Measurements from ENCODE around the gene HOXD3.

The HOXD3 gene

DNA sequence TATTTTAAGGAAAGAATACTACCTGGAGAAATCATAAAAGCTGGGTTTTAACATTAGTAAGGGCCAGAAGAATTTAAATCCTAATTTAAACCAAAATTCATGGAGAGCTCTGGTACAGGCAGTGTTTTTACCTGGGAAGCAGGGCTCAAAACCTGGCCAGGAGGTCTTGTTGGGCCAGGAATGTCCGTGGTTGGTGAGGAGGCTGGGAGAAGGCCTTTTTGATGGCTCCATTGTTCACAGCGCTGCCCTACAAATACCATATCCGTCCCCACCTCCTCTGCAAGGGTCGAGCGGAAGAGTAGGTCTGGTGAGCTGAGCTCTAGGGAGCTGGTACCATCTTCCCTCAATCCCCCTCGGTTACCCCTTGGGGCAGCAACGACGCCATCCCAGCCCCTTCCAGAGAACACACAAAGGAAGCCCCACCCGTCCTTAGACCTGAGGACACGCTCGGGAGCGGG lies 20.5 kb downstream of the HOXD3 start:
- DNase-seq (ENCODE audit: low spot score) = no peak

DNA sequence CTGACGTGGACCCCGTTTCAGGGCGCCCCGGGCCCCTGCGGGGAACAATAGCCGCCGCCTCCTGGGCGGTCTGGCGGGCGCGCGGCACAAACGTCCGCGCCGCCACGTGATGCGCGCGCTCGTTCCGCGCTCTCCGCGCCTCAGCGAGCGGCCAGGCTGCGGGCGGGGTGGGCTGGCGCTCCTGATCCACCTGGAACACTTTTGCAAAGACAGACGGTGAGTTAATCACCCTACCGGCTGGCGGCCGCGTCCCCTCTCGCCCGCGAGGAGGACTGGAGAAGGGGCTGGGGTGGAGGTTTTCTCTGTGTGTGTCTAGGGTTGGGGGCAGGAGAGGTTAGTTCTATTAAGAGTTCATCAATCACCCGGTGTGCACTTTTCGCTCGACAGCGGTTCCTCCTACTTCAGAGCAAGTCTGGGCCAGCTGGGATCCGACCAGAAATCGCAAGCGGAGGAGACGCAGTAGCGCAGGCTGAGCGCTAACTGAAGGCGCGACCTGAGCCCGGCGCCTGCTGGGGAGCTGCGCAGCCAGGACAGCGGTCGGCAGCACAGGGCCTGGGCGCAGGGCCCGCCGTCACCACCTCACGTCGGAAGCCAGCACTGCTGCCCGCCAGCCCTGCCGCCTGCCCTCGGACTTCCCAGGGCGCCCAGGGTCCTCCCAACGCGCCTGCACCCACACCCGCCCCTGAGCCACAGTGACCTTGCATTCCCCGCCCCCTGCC lies 21.1 kb downstream of the HOXD3 start:
- DNase-seq (ENCODE audit: low spot score) = no peak

DNA sequence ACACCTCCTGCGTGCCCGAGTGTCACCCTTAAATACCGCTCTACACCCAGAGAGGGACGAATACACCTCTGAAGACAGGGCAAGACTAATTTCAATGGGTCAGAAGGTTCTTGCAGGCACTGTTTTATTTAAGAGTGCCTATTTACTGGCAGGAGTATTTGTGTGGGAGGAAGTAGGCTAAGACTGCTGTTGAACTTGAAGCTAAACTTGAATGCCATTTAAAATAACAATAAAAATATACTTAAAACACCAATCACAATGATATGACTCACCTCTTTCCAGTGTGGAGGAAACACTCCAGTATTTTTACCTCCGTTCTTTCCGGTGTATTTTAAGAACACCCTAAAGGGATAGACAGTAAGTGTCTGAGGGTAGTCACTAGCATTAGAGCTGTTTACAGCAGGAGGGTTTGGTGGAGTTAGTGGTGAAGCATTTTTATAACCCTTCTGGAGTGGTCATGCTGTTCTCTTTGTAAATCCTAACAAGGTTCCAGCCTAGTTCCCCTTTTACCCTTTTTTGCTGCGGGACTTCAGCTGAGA lies 21.7 kb downstream of the HOXD3 start:
- DNase-seq (ENCODE audit: low spot score) = no peak

DNA sequence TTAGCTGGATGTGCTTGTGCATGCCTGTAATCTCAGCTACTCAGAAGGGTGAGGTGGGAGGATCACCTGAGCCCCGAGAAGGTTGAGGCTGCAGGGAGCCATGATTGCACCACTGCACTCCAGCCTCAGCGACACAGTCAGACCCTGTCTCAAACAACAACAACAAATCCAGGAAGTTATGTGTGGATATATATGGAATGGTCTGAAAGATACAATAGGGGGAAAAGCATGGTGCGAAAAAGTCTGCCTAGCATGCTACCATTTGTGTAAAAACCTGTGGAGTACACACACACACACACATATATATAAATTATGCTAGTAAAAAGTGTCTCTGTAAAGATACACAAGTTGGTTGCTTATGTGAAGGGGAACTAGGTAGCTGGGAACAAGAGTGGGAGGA lies 24.4 kb downstream of the HOXD3 start:
- DNase-seq (ENCODE audit: low spot score) = no peak

DNA sequence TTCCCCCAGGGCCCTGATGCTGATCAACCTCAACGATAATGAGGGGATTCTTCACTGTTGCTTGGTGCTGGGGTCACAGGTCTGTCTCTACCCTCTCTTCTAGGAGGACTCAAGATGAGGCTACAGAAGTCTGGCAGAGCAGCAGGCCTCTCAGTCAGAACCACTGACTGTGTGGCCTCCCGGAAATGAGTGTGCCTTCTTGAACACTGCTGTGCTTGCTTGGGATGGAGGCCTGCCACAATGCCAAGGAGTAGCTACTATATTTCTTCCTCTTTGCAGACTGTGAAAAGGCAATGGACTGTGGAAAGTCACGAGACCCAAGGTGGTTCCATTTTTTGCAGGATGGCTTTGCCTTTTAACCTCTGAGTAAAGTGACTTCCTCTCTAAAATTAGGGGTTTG lies 25.6 kb downstream of the HOXD3 start:
- DNase-seq (ENCODE audit: low spot score) = no peak

DNA sequence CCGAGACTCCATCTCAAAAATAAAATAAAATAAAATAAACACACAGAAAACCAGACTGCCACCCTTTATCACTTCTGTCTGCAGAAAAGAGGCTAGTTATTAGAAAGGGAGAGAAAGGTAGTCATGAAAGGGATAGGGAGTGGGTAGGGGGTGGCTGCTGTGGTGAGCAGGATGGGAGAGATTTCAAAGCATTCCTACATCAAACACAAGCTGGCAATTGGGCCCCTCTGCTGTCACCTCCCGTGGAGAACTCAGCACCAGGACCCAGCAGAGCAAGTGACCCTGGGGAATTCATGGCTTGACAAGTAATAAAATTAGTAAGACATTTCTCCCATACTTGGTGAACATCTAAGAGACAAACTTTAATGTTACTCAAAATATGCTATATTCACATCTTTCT lies 27.6 kb downstream of the HOXD3 start:
- no peak for DNase-seq (ENCODE audit: low spot score)

DNA sequence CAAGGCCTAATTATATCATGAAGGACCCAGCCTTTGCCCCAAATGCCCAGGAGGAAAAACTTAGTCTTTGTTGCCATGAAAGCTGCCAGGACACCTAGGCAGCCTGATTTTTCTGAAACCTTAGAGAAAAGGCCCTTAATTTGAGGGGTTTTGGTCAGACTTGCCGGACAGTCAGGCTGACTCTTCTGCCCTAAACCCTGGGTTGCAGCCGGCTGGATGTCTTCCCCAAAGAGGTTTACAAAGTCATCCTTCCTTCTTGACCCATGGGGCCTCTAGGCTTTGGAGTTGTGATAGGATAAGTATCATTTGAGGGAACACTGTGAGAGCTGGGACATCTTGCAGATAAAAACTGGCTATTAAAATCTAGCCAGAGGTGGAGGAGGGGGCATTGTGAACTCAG lies 28.9 kb downstream of the HOXD3 start:
- no peak for DNase-seq (ENCODE audit: low spot score)

DNA sequence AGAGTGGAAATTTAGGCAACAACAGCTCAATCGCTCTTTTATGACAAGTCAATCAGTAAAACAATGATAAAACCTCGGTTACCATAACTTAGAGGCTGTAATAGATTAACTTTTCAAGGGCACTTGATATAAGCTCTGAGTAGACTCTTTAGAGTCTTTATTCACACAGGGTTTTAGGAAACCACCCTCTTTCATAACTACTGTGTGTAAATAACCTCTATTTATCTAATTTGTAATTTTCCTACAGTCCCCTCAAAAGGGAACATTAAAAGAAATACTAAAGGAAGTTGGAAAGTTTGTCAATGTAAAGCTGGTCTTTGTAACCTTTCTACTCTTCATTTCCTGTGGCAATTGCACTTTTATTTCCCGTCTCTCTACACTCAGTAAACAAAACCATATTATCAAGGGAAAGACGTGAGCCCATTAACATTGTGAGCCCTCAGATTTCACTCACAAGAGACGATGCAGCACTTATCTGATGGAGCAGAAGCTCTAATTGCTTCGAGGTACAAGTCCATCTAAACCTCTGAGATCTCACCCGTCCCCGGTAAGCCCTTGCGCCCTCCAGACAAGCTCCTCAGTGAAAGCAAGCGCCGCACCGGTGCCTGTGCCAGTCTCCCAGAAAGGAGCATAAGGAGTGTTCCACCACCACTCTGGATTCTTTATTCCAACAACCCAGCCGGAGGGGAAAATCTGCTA lies 30.2 kb downstream of the HOXD3 start:
- DNase-seq (ENCODE audit: low spot score) = no peak

DNA sequence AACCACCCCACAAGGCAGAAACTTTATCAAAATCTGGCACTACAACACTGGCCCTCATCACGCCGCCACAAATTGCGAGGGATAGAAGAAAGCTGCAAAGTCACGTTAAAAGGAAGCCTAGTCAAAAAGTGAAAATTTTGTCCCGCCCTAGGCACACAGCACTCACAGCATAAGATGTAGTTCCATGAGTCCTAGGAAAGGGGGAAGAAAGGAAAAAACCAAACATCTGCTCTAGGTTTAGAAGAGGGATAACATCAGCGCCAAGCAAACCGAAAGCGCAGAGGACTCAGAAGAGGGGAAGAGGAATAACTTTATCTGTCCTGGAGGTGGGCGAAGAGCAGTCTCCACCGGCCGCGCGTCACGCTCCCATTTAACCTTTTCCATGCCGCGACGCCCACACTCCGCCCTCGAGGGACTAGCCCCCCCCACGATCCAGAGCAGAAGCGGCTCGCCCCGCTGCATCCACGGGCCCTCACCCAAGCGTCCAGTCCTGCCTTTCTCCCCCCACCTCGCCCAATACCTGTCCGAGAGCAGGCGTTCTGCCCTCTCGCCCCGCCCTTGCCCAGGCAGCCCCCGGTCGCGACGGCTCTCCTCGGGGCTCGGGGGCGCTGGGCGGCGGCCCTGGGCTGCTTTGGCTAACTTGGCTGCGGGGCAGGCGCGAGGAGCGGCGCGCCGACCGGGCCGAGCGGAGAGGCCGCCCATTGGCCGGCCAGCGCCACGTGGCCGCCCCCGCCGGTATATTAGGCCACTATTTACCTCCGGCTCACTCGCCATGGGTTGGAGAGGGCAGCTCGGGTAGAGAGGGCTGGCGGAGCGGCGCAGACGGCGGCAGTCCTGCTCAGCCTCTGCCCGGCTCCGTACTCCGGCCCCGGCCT lies 31.0 kb downstream of the HOXD3 start, which contains the start of gene HOXD1:
HOXD1 (plus strand) TSS at position 770 of the 875 bp plus-strand sequence. CDS start 134 bp downstream, outside the sequence.
- DNase-seq (ENCODE audit: low spot score) = no peak

DNA sequence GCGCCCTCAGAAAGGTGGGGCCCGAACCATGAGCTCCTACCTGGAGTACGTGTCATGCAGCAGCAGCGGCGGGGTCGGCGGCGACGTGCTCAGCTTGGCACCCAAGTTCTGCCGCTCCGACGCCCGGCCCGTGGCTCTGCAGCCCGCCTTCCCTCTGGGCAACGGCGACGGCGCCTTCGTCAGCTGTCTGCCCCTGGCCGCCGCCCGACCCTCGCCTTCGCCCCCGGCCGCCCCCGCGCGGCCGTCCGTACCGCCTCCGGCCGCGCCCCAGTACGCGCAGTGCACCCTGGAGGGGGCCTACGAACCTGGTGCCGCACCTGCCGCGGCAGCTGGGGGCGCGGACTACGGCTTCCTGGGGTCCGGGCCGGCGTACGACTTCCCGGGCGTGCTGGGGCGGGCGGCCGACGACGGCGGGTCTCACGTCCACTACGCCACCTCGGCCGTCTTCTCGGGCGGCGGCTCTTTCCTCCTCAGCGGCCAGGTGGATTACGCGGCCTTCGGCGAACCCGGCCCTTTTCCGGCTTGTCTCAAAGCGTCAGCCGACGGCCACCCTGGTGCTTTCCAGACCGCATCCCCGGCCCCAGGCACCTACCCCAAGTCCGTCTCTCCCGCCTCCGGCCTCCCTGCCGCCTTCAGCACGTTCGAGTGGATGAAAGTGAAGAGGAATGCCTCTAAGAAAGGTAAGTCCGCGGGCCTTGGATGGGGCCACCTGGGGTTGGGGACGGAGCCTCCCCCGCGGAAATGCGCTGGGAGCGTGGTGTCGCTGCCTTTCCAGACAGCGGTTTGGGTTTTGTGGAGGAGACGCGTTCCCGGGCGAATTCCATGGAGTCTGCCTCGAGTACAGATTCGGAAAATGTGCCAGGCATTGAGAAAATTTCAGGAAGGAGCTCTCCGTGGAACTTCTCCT lies 31.9 kb downstream of the HOXD3 start:
- no peak for DNase-seq (ENCODE audit: low spot score)

DNA sequence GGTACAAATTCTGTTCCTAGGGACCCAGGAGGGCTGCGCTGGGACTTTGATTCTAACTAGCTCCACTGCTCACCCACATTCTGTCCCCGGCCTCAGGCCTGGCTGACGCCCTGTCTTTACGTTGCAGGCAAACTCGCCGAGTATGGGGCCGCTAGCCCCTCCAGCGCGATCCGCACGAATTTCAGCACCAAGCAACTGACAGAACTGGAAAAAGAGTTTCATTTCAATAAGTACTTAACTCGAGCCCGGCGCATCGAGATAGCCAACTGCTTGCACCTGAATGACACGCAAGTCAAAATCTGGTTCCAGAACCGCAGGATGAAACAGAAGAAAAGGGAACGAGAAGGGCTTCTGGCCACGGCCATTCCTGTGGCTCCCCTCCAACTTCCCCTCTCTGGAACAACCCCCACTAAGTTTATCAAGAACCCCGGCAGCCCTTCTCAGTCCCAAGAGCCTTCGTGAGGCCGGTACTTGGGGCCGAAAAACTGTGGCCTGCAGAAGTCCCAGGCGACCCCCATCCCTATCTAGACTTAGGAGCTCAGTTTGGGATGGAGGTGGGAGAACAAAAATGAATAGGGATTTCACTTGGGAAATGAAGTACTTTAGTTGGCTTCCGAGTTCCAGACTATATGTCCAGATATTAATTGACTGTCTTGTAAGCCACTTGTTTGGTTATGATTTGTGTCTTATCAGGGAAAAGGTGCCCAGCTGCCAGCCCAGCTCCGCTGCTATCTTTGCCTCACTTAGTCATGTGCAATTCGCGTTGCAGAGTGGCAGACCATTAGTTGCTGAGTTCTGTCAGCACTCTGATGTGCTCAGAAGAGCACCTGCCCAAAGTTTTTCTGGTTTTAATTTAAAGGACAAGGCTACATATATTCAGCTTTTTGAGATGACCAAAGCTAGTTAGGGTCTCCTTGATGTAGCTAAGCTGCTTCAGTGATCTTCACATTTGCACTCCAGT lies 32.9 kb downstream of the HOXD3 start:
- no peak for DNase-seq (ENCODE audit: low spot score)

DNA sequence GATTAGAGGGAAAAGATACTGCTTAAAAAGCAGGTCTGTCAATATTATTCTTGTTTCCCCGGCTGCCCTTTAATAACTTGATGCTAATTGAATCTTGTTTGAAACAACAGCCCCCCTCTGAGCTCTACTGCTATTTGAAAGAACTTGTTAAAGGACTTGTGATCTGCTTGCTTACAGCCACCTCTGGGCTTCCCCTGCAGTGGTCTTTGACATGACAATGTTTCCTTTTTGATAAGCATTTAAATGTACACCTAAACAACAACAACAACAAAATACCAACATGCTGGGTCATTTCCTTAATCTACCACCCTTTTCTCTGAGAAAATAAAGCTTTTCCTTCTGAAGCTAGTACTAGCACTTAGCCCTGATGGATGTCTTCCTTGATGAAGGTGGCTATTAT lies 35.2 kb downstream of the HOXD3 start:
- DNase-seq (ENCODE audit: low spot score) = no peak

DNA sequence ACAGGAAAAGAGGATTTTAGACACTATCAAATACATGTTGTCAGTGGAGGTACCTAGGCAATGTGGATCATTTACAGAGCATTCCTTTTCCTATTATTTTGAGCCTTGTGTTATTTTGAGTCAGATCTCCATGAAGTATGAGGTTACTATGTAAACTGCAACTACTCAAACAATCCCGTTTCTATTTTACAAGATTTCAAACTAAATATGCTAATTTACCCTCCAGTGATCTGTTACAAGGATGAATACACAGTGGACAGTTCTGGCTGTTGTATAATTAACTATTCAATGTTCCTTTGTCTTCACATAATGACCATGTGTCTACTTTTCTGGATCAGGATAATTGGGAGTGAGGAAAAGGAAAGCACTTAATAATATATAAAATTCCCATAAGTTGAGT lies 35.9 kb downstream of the HOXD3 start:
- no peak for DNase-seq (ENCODE audit: low spot score)

DNA sequence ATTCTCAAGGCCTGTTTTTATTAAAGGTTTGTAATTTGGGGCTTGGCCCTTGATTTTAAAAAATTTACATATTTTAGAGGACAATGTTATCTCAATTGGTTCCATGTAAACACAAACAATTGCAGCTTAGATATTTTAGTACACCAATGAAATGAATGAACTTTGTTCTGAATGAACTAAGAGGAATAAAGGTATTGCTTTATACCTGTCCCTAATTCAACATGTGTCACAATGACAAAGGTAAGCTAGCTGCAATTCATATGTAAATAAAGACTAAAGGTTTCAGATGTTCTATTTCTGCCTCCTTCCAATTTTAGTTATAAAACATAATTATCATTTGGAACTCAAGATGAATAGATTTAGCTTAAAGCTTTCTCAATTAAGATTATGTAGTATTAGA lies 42.8 kb downstream of the HOXD3 start:
- DNase-seq (ENCODE audit: low spot score) = no peak

DNA sequence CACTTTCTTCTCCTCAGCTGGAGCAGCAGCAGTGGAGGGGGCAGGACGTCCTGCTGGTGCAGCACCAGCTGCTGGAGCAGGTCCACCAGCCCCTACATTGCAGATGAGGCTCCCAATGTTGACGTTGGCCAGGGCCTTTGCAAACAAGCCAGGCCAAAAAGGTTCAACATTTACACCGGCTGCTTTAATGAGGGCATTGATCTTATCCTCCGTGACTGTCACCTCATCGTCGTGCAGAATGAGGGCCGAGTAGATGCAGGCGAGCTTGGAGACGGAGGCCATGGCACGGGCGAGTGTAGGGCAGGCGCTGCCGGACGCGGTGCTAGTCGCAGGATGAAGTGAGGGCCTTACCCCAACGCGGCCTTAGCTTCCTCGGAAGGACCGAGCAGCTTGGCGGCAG lies 43.9 kb downstream of the HOXD3 start:
- DNase-seq (ENCODE audit: low spot score) = no peak

DNA sequence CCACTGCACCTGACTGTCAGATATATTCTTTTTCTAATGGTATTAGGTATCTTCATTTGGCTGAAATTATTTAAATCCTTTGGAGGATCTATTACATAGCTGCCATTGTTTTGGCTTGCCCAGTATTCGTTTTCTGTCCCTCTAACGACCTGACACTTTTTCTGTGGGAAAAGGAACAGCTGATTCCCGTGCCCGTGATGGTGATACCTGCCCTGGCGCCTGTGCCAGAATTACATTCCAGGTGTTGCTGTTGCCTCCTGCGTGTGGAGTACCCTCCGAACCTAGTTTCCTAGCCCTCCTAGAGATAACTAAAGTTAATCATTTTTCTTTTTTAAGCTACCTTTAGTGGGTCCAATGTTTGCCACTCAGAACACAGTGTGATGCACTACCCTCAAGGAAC lies 45.4 kb downstream of the HOXD3 start:
- no peak for DNase-seq (ENCODE audit: low spot score)

DNA sequence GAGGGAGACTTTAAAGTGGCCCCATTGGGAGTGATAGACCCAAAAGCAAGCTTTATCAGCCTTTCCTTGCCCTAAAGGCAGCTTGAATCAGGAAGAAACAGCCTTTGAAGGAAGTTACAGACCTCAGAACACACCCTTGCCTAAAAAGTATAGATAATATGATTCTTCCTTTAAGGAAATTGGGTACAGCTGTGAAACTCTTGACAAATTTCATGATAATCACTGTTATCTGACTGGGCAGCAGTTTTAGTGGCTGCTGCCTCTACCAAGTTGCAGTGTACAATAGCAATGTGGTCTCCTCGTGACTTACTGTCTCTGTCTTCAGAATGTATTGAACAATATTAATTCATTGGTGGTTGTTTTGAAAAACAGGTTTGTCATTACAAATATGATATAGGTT lies 48.0 kb downstream of the HOXD3 start:
- DNase-seq (ENCODE audit: low spot score) = no peak

DNA sequence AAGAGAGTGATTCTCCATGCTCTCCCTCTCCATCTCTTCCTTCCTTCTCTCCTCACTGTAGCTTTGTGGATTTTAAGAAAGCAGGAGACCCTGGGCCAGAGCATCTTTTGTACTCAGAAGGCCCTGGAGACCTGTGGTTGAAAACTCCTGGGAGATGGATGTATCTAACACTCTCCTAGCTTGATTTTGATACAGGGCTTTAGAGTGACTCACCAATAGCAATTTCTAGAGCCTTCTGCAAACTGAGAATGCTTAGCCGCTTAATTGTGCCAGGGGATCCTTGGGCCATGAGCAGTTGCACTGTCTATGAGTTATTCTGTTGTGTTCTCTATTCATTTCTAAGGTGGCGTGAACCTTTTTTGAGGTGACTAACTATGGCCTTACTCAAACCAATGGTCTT lies 49.0 kb downstream of the HOXD3 start:
- no peak for DNase-seq (ENCODE audit: low spot score)

DNA sequence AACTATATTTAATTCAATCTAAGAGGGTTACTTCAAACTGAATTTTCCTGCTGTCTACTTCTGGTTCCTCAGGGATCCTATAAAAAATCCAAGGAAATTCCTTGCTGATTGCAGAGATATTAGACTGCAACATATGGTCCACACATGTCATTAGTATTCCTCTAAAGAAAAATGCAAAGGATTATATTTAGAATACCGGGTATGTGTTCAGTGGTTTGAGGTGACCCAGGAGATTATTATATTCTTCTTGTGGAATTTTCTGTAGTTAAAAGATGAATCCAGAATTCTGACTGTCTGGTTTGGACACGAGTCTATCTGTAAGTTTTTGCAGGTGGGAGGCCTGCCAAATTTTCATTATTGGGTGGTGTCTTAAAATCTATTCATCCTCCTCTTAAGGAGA lies 49.6 kb downstream of the HOXD3 start:
- no peak for DNase-seq (ENCODE audit: low spot score)

DNA sequence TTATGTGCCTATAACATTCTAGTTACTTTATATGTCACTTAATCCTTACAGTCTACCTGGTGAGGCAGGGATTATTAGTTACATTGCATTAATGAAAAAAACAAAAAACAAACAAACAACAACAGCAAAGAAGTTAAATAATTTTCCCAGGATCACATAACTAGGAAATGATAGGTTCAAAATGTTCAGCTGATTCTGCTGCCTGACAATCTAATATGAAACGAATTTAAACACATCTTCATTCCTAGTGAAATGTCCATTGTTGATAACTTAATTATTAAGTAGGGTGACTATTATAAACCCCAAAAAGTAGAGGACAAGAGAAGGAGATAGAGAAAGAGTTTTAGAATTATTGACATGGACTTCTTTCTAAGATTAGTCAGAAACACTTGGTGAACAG lies 54.0 kb downstream of the HOXD3 start:
- no peak for DNase-seq (ENCODE audit: low spot score)
